Measurements from ENCODE around the gene CCDC57.

DNA sequence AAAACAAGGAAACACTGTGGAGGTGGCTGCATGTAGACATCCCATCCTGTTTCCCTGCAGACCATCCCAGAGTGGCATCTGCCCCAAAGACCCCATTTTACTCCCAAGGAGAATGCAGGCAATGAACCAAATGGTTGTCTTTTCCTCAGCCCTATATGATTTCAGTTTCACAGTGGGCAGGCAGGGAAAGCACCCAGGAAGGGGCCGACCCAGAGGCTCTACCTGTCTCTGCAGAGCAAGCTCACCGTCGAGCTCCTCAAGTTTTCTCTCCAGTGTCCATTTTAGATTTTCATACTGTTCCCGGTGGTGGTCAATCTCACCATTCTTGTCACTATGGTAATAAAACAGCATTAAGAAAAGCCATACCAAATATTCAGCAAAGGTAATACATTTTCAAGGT is 14.6 kb downstream of the CCDC57 start:
- TF ChIP-seq, protein P1, sequence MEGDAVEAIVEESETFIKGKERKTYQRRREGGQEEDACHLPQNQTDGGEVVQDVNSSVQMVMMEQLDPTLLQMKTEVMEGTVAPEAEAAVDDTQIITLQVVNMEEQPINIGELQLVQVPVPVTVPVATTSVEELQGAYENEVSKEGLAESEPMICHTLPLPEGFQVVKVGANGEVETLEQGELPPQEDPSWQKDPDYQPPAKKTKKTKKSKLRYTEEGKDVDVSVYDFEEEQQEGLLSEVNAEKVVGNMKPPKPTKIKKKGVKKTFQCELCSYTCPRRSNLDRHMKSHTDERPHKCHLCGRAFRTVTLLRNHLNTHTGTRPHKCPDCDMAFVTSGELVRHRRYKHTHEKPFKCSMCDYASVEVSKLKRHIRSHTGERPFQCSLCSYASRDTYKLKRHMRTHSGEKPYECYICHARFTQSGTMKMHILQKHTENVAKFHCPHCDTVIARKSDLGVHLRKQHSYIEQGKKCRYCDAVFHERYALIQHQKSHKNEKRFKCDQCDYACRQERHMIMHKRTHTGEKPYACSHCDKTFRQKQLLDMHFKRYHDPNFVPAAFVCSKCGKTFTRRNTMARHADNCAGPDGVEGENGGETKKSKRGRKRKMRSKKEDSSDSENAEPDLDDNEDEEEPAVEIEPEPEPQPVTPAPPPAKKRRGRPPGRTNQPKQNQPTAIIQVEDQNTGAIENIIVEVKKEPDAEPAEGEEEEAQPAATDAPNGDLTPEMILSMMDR (IDR thresholded peaks at IDR 0.05): no peak
- TF ChIP-seq POLR2A (IDR thresholded peaks at IDR 0.05): no peak

All from right lobe of liver (tissue), 4 donors.